ENCODE data around the gene CEP20.

DNA sequence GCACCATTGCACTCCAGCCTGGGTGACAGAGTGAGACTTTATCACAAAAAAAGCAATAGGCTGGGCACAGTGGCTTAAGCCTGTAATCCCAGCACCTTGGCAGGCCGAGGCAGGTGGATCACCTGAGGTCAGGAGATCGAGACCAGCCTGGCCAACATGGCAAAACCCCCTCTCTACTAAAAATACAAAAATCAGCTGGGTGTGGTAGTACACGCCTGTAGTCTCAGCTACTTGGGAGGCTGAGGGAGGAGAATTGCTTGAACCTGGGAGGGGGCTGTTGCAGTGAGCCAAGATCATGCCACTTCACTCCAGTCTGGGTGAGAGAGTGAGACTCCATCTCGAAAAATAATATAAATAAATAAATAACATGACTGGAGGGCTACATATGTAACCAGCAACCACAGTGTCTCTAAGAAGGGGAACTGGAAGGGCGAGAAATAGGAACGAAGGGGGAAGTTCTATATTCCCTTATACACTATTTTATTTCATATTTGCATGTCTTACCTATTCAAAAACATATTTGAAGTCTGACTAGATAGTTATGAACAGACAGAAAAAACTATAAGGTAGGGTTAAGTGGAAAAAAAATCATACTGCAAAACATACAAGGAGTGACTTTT lies 57.5 kb downstream of the CEP20 start:
- TF ChIP-seq GATA2 (IDR thresholded peaks at IDR 0.05; ENCODE audit: low read depth, low read length) = no peak
- no peak for TF ChIP-seq GATA3 (IDR thresholded peaks at IDR 0.05; ENCODE audit: low read depth, low read length)

Measured in SH-SY5Y (cell line).